ENCODE results near the gene S100A13. TPM values are rescaled to one million over a fixed set of nuclear protein-coding genes. Genes with fewer than 3 reads are reported as not detected.
A peak's percentile ranks its signal among the peaks of the same experiment; 100 is the strongest.

S100A13 gene
- total RNA-seq, 1 donor from 2014 or later, result 172 TPM

DNA sequence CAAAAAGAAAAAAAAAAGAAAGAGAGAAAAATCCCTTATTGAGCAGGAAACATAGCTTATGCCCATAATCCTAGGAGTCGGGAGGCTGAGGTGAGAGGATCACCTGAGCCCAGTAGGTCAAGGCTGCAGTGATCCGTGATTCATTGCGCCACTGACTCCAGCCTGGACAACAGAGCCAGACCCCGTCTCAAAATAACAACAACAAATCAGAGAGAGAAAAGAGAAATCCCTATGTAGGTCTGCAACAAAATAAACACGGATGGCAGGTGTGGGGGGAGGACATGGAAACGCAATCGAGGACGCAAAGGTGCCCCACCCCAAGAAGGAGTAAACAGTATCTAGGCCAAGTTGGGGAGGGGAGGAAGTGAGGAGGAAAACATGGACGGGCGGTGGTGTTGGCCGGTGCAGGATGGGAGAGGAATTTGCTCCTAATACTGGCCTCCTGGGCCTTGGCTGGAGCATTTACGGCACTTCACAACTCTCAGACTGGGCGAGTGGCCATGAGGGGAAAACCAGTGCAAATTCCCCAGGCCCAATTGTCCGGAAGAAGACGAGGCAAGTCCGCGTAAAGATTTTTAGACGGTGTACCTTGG lies 6.0 kb upstream of the S100A13 start:
- Histone ChIP-seq H4K20me1 (ENCODE audit: insufficient read depth, low read length) (peaks cover 30% of the 10 kb centered on the region), H3K79me2 (ENCODE audit: insufficient read depth, low read length) (peaks cover 40% of the 10 kb centered on the region), H2AFZ (ENCODE audit: low read depth, low read length) (no peak overlapping the region), H3K27me3 (ENCODE audit: insufficient read depth, low read length) (no peaks in the 10 kb centered on the region), H3K4me2 (ENCODE audit: low read length) (peak overlapping the region; percentile 94), H3K4me1 (ENCODE audit: insufficient read depth, low read length) (peaks cover 9% of the 10 kb centered on the region), H3K27ac (ENCODE audit: low read depth, low read length) (peak overlapping the region; percentile 100), H3K4me3 (ENCODE audit: insufficient read depth, low read depth, low read length) (peak overlapping the region; percentile 93), H3K9me3 (ENCODE audit: insufficient read depth, low read depth, low read length) (no peaks in the 10 kb centered on the region), H3K9ac (ENCODE audit: low read length) (peak overlapping the region; percentile 100), H3K36me3 (ENCODE audit: insufficient read depth, low read length) (peaks cover 19% of the 10 kb centered on the region)
- H3K9me3 Mint-ChIP-seq (ENCODE audit: unreplicated experiment), result peaks cover 2% of the 10 kb centered on the region
- FAIRE-seq, result no peak
- peak overlapping the region; percentile 97 for H3K4me3 Mint-ChIP-seq (ENCODE audit: unreplicated experiment)
- H3K4me1 Mint-ChIP-seq (ENCODE audit: low read depth, unreplicated experiment), result peaks cover 14% of the 10 kb centered on the region
- no peaks in the 10 kb centered on the region for H3K27me3 Mint-ChIP-seq (ENCODE audit: low read depth, unreplicated experiment)
- peak overlapping the region; percentile 98 for H3K27ac Mint-ChIP-seq (ENCODE audit: unreplicated experiment)
- peaks cover 9% of the 10 kb centered on the region for H3K36me3 Mint-ChIP-seq (ENCODE audit: low read depth, unreplicated experiment)
- TF ChIP-seq EZH2 (IDR thresholded peaks at IDR 0.05; ENCODE audit: insufficient read depth, low read length), result no peak
- TF ChIP-seq, protein P1, sequence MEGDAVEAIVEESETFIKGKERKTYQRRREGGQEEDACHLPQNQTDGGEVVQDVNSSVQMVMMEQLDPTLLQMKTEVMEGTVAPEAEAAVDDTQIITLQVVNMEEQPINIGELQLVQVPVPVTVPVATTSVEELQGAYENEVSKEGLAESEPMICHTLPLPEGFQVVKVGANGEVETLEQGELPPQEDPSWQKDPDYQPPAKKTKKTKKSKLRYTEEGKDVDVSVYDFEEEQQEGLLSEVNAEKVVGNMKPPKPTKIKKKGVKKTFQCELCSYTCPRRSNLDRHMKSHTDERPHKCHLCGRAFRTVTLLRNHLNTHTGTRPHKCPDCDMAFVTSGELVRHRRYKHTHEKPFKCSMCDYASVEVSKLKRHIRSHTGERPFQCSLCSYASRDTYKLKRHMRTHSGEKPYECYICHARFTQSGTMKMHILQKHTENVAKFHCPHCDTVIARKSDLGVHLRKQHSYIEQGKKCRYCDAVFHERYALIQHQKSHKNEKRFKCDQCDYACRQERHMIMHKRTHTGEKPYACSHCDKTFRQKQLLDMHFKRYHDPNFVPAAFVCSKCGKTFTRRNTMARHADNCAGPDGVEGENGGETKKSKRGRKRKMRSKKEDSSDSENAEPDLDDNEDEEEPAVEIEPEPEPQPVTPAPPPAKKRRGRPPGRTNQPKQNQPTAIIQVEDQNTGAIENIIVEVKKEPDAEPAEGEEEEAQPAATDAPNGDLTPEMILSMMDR (IDR thresholded peaks at IDR 0.05; ENCODE audit: insufficient read depth, low read depth, low read length), result no peak
- DNase-seq (ENCODE audit: low read depth), result no peak

GRCh38 chr1:153631047-153632022 lies 4.0 kb upstream of the S100A13 start:
- no peak overlapping the region for H3K4me3 Mint-ChIP-seq (ENCODE audit: unreplicated experiment)
- Histone ChIP-seq H3K4me2 (ENCODE audit: low read length) (no peak overlapping the region), H3K27me3 (ENCODE audit: insufficient read depth, low read length) (no peaks in the 10 kb centered on the region), H4K20me1 (ENCODE audit: insufficient read depth, low read length) (peaks cover 15% of the 10 kb centered on the region), H3K4me1 (ENCODE audit: insufficient read depth, low read length) (peaks cover 23% of the 10 kb centered on the region), H3K27ac (ENCODE audit: low read depth, low read length) (no peak overlapping the region), H3K9ac (ENCODE audit: low read length) (no peak overlapping the region), H3K4me3 (ENCODE audit: insufficient read depth, low read depth, low read length) (no peak overlapping the region), H3K79me2 (ENCODE audit: insufficient read depth, low read length) (peaks cover 29% of the 10 kb centered on the region), H3K9me3 (ENCODE audit: insufficient read depth, low read depth, low read length) (no peaks in the 10 kb centered on the region), H2AFZ (ENCODE audit: low read depth, low read length) (no peak overlapping the region), H3K36me3 (ENCODE audit: insufficient read depth, low read length) (peaks cover 1% of the 10 kb centered on the region)
- H3K27me3 Mint-ChIP-seq (ENCODE audit: low read depth, unreplicated experiment), result no peaks in the 10 kb centered on the region
- H3K36me3 Mint-ChIP-seq (ENCODE audit: low read depth, unreplicated experiment), result peaks cover 3% of the 10 kb centered on the region
- no peak for FAIRE-seq
- TF ChIP-seq EZH2 (IDR thresholded peaks at IDR 0.05; ENCODE audit: insufficient read depth, low read length), result no peak
- TF ChIP-seq, protein P1 (IDR thresholded peaks at IDR 0.05; ENCODE audit: insufficient read depth, low read depth, low read length), result no peak
- H3K9me3 Mint-ChIP-seq (ENCODE audit: unreplicated experiment), result no peaks in the 10 kb centered on the region
- peak overlapping the region; percentile 55 for H3K27ac Mint-ChIP-seq (ENCODE audit: unreplicated experiment)
- peak; percentile 34 for DNase-seq (ENCODE audit: low read depth)
- H3K4me1 Mint-ChIP-seq (ENCODE audit: low read depth, unreplicated experiment), result peaks cover 28% of the 10 kb centered on the region

Data from astrocyte (in vitro differentiated cells and primary cell).